Epithelial cell of prostate (primary cell): ENCODE results near the gene EFHC1.

Source experiments
- DNase-seq: peaks from one replicate; pipeline ENCODE4 v3.0.0-alpha.2; 2011; ENCODE audit warnings: low read depth, low spot score
- H3K27ac ChIP-seq: fragments of 450-650 bp; 2 replicates; pipeline ENCODE4 v1.5.1; 2017; ENCODE audit warnings: mild to moderate bottlenecking

EFHC1 gene

GRCh38 chr6:52534966-52535390 is 114.8 kb downstream of the EFHC1 start:
- H3K27ac ChIP-seq = no peak overlapping the region

GRCh38 chr6:52535711-52536423 is 115.7 kb downstream of the EFHC1 start:
- no peak overlapping the region for H3K27ac ChIP-seq
- no peak for DNase-seq

More at GRCh38 chr6:52534966-52535390, 114.8 kb downstream of the EFHC1 start:
- no peak for DNase-seq

GRCh38 chr6:52536424-52536916 is 116.3 kb downstream of the EFHC1 start:
- H3K27ac ChIP-seq = peak overlapping the region; percentile 32
- DNase-seq = no peak

- DNase-seq = no peak
- peak overlapping the region; percentile 32 for H3K27ac ChIP-seq
Observed at GRCh38 chr6:52537001-52537753, 117.0 kb downstream of the EFHC1 start.

- H3K27ac ChIP-seq = no peak overlapping the region
- DNase-seq = no peak
Observed at GRCh38 chr6:52538252-52538900, 118.2 kb downstream of the EFHC1 start.

- DNase-seq = no peak
- H3K27ac ChIP-seq = no peak overlapping the region
Observed at GRCh38 chr6:52538901-52539354, 118.8 kb downstream of the EFHC1 start.

GRCh38 chr6:52539607-52540006 is 119.5 kb downstream of the EFHC1 start:
- no peak for DNase-seq
- H3K27ac ChIP-seq = no peak overlapping the region

- no peak for DNase-seq
- no peak overlapping the region for H3K27ac ChIP-seq
Observed at GRCh38 chr6:52540286-52540902, 120.3 kb downstream of the EFHC1 start.

- no peak overlapping the region for H3K27ac ChIP-seq
- no peak for DNase-seq
Observed at GRCh38 chr6:52541135-52541534, 121.0 kb downstream of the EFHC1 start.

- DNase-seq = no peak
- peak overlapping the region; percentile 53 for H3K27ac ChIP-seq
Observed at GRCh38 chr6:52543262-52543661, 123.1 kb downstream of the EFHC1 start.

GRCh38 chr6:52543729-52544601 is 123.8 kb downstream of the EFHC1 start:
- no peak for DNase-seq

GRCh38 chr6:52544602-52545405 is 124.7 kb downstream of the EFHC1 start:
- H3K27ac ChIP-seq = no peak overlapping the region

More at GRCh38 chr6:52543729-52544601, 123.8 kb downstream of the EFHC1 start:
- H3K27ac ChIP-seq = peak overlapping the region; percentile 53

GRCh38 chr6:52545406-52546119 is 125.4 kb downstream of the EFHC1 start:
- no peak overlapping the region for H3K27ac ChIP-seq
- no peak for DNase-seq

More at GRCh38 chr6:52544602-52545405, 124.7 kb downstream of the EFHC1 start:
- no peak for DNase-seq

GRCh38 chr6:52546192-52546591 is 126.0 kb downstream of the EFHC1 start:
- no peak overlapping the region for H3K27ac ChIP-seq
- DNase-seq = no peak

GRCh38 chr6:52546678-52547077 is 126.5 kb downstream of the EFHC1 start:
- no peak for DNase-seq
- H3K27ac ChIP-seq = no peak overlapping the region

GRCh38 chr6:52547647-52548352 is 127.7 kb downstream of the EFHC1 start:
- no peak overlapping the region for H3K27ac ChIP-seq
- DNase-seq = no peak

- no peak overlapping the region for H3K27ac ChIP-seq
- no peak for DNase-seq
Observed at GRCh38 chr6:52548353-52548713, 128.2 kb downstream of the EFHC1 start.
